ENCODE results near the gene HMSD. TPM values are rescaled to one million over a fixed set of nuclear protein-coding genes. Genes with fewer than 3 reads are reported as not detected.

The HMSD gene
- total RNA-seq, 4 donors from 2014 or later: not detected

- H3K4me3 ChIP-seq: no peak overlapping the region
- no peaks in the 10 kb centered on the region for H3K27me3 ChIP-seq
- intact Hi-C loops (cut with DNase I; ENCODE audit: low total_unique reads) (no loop called here), in situ Hi-C loops (cut with MboI; ENCODE audit: low sequenced_read_pairs in 4 of 4) (no loop called here)
- peaks cover 7 to 8% of the 10 kb centered on the region in 2 donors for H3K4me1 ChIP-seq
- DNase-seq: no peak
- TF ChIP-seq CTCF (IDR thresholded peaks at IDR 0.05 in 4 of 5, conservative IDR thresholded peaks at IDR 0.05 in 1 of 5) (no peak), POLR2A (IDR thresholded peaks at IDR 0.05) (no peak)
- H3K27ac ChIP-seq: no peak overlapping the region
- H3K9me3 ChIP-seq: no peaks in the 10 kb centered on the region
- ATAC-seq: no peak
- no peaks in the 10 kb centered on the region for H3K36me3 ChIP-seq
Observed at GRCh38 chr18:63964908-63965307, 15.8 kb downstream of the HMSD start.

- H3K4me1 ChIP-seq: peaks cover 7 to 8% of the 10 kb centered on the region in 2 donors
- in situ Hi-C loops (cut with MboI; ENCODE audit: low sequenced_read_pairs in 4 of 4) (no loop called here), intact Hi-C loops (cut with DNase I; ENCODE audit: low total_unique reads) (no loop called here)
- H3K4me3 ChIP-seq: no peak overlapping the region
- ATAC-seq (no peak), DNase-seq (no peak)
- no peaks in the 10 kb centered on the region for H3K9me3 ChIP-seq
- H3K36me3 ChIP-seq: no peaks in the 10 kb centered on the region
- H3K27me3 ChIP-seq: no peaks in the 10 kb centered on the region
- no peak overlapping the region for H3K27ac ChIP-seq
- TF ChIP-seq CTCF (IDR thresholded peaks at IDR 0.05 in 4 of 5, conservative IDR thresholded peaks at IDR 0.05 in 1 of 5) (no peak), POLR2A (IDR thresholded peaks at IDR 0.05) (no peak)
Observed at GRCh38 chr18:63965716-63966330, 16.7 kb downstream of the HMSD start.

GRCh38 chr18:63969942-63970808 lies 21.1 kb downstream of the HMSD start, which contains the start of gene SERPINB8:
SERPINB8 (plus strand) TSS chr18:63970081; CDS start chr18:63978309, 8,228 bp downstream.
- H3K36me3 ChIP-seq: no peaks in the 10 kb centered on the region
- peak within 1 kb of the TSS; percentile 82 to 92 (median 87) for H3K27ac ChIP-seq
- TF ChIP-seq CTCF (IDR thresholded peaks at IDR 0.05 in 4 of 5, conservative IDR thresholded peaks at IDR 0.05 in 1 of 5): no peak
- TF ChIP-seq POLR2A (IDR thresholded peaks at IDR 0.05): peak; percentile 77 to 78
- no peaks in the 10 kb centered on the region for H3K27me3 ChIP-seq
- H3K4me3 ChIP-seq: peak within 1 kb of the TSS; percentile 57 to 95 (median 80)
- no peaks in the 10 kb centered on the region for H3K9me3 ChIP-seq
- H3K4me1 ChIP-seq: peaks cover 7 to 8% of the 10 kb centered on the region in 2 donors
- intact Hi-C loops (cut with DNase I; ENCODE audit: low total_unique reads): loop anchor here (5.0 to 10.0 kb wide), 2 partner anchors 455 to 548 kb away; partner anchors contain the start of gene VPS4B
- DNase-seq (peak; percentile 83 to 88), ATAC-seq (peak; percentile 96 to 98)
- in situ Hi-C loops (cut with MboI; ENCODE audit: low sequenced_read_pairs in 4 of 4): no loop called here

GRCh38 chr18:63970809-63971205 lies 21.7 kb downstream of the HMSD start:
- Histone ChIP-seq H3K9me3 (no peaks in the 10 kb centered on the region), H3K4me3 (peak overlapping the region; percentile 57 to 95 (median 80)), H3K36me3 (no peaks in the 10 kb centered on the region), H3K27me3 (no peaks in the 10 kb centered on the region), H3K27ac (peak overlapping the region; percentile 82 to 92 (median 87)), H3K4me1 (peaks cover 7 to 8% of the 10 kb centered on the region in 2 donors)
- no peak for TF ChIP-seq CTCF (IDR thresholded peaks at IDR 0.05 in 4 of 5, conservative IDR thresholded peaks at IDR 0.05 in 1 of 5)
- no peak for TF ChIP-seq POLR2A (IDR thresholded peaks at IDR 0.05)
- ATAC-seq: peak in 1 of 2 donors; percentile 35
- intact Hi-C loops (cut with DNase I; ENCODE audit: low total_unique reads) (loop anchor here (5.0 to 10.0 kb wide), 2 partner anchors 456 to 549 kb away; partner anchors contain the start of gene VPS4B), in situ Hi-C loops (cut with MboI; ENCODE audit: low sequenced_read_pairs in 4 of 4) (no loop called here)
- no peak for DNase-seq

Measured in gastrocnemius medialis (tissue), 4 donors.